Right ventricle myocardium inferior (tissue), 1 donor: Measurements from ENCODE around the gene TMEM54. TPM values are rescaled to one million over a fixed set of nuclear protein-coding genes. Genes with fewer than 3 reads are reported as not detected.

Experiments
- ATAC-seq: fragments of 200-7000 bp; cut with Tn5 transposase; one replicate; pipeline ENCODE4 v1.9.1; 2020; ENCODE audit warnings: mild to moderate bottlenecking, moderate library complexity
- DNase-seq: peaks from one replicate; pipeline ENCODE4 v3.0.0; 2021; ENCODE audit errors: missing footprints
- intact Hi-C: fragments of 100-400 bp; cut with DNase I; formaldehyde crosslinking; loops from one replicate; pipeline ENCODE4 v1.11.0; 2022
- total RNA-seq: library from RNA; stranded (reverse); fragmentation: NEBNext Ultra II Directional; extraction: Animal tissue kit (Norgen Biotek cat#: 25700); gene quantifications from one replicate; pipeline ENCODE4 v1.2.1, GENCODE V29; 2021
- donor health status: DM: no; HTN: yes; CAD: no; lungs with severe emphysema.

TMEM54 gene
- total RNA-seq, 1 donor from 2014 or later: 10.9 TPM

- no peak for DNase-seq
- ATAC-seq: no peak
- intact Hi-C loops: no loop called here
These were observed 52.7 kb downstream of the TMEM54 start for GRCh38 chr1:32848354-32849063.

Other genes starting within 250 kb of the TMEM54 start
- 24.7 TPM for gene SYNC, start 198.6 kb downstream of the TMEM54 start, total RNA-seq
- gene YARS1, start 84.0 kb downstream of the TMEM54 start, total RNA-seq: 29.8 TPM
- 11.7 TPM for gene S100PBP, start 83.7 kb downstream of the TMEM54 start, total RNA-seq
- gene FNDC5, start 30.5 kb downstream of the TMEM54 start, total RNA-seq: 139 TPM
- gene HPCA, start 14.9 kb downstream of the TMEM54 start, total RNA-seq: not detected
- 15.5 TPM for gene RNF19B, start 63.4 kb upstream of the TMEM54 start, total RNA-seq
- gene AK2, start 135.5 kb upstream of the TMEM54 start, total RNA-seq: 129 TPM
- gene AZIN2, start 179.8 kb upstream of the TMEM54 start, total RNA-seq: 2.1 TPM